HG02981 (cell line): ENCODE data around the gene CDC6.

Experiments
- ATAC-seq: cut with Tn5 transposase; IDR thresholded peaks from one replicate; pipeline ENCODE4 v1.9.1; 2021; ENCODE audit warnings: mild to moderate bottlenecking, moderate library complexity; ENCODE audit not compliant: unreplicated experiment

Gene CDC6

DNA sequence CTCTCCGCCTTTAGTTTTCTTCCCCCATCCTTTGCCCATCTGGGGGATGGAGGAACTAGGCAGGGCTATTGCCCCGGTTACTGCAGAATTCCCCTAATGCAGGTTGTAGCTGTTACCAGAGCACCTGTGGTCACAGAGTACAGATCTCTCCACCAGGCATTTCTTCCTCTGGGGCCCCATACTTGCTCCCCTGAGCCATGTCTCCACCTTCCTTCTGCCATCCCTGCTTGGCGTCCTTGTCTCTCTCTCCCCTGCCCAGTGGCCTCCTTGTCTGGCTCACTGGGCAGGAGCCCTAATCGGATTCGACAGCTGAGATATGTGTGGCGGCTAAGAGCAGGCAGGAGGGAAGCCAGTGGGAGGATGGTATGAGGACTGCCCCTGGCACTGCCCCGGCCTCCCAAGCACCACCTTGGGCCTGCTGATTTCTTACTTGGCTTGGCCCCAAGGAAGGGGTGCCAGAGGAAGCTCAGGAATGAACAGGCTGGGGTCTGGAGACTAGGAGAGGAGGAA lies 23.3 kb downstream of the CDC6 start:
- no peak for ATAC-seq

- no peak for ATAC-seq
These were observed 23.9 kb downstream of the CDC6 start for GRCh38 chr17:40311575-40311974.

GRCh38 chr17:40312131-40312731 lies 24.6 kb downstream of the CDC6 start:
- ATAC-seq: no peak

- no peak for ATAC-seq
These were observed 25.4 kb downstream of the CDC6 start for GRCh38 chr17:40312893-40313667.

DNA sequence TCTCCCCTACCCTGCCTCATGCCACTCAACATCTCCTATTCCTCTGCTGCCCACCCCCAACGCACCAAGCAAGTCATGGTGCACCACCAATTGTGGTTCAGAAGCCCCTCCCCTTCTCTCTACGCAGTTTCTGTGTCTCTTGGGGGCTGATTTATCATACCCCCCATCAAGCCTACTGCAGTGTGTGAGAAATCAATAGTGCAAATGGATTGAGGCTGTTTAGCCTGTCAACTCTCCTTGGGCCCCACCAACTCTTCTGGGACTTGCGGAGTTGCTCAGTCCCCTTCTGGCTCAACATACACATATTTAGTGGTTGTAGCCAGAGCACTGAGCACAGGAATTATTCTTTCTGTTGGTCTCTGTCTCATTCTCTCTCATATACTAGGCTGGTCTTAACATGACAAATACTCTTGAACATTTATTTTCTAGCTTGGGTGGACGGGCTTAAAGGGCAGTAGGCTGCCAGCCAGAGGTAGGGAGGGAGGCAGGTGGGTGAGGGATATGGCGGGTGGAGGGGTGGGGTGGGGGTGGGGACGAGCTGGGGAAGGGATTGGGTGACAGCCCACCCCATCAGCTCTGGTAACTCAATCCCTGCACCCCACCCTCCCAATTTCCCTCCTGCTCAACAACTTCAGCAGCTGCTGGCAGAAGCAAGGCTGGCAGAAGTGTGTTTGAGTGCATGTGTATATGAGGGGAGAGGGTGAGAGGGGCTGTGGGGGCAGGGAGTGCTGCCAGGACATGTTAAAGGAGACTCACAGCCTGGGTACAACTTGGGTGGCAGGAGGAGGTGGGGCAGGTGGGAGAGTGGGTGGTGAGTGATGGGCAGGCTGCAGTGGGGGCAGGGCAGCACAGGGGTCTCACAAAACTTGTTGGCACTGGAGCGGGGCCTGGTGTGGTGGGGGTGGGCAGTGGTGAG lies 26.2 kb downstream of the CDC6 start:
- ATAC-seq: no peak

- ATAC-seq: no peak
These were observed 26.9 kb downstream of the CDC6 start for GRCh38 chr17:40314584-40314956.

DNA sequence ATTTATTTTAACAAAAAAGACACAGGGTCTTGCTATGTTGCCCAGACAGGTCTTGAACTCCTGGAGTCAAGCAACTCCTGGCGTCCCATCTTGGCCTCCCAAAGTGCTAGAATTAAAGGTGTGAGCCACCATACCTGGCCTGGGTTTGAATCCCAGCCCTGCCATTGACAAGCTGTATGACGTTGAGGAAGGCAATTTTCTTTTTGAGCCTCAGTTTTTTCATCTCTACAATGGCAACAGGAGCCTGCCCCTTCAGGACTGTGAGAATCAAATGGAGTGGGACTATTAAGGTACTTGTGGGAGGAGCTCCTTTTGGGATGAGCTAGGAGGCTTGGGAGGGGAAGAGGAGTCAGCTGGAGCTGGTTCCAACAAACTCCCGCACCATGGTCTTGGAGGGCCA lies 27.5 kb downstream of the CDC6 start:
- ATAC-seq: no peak

- ATAC-seq: no peak
These were observed 28.2 kb downstream of the CDC6 start for GRCh38 chr17:40315678-40316570.

DNA sequence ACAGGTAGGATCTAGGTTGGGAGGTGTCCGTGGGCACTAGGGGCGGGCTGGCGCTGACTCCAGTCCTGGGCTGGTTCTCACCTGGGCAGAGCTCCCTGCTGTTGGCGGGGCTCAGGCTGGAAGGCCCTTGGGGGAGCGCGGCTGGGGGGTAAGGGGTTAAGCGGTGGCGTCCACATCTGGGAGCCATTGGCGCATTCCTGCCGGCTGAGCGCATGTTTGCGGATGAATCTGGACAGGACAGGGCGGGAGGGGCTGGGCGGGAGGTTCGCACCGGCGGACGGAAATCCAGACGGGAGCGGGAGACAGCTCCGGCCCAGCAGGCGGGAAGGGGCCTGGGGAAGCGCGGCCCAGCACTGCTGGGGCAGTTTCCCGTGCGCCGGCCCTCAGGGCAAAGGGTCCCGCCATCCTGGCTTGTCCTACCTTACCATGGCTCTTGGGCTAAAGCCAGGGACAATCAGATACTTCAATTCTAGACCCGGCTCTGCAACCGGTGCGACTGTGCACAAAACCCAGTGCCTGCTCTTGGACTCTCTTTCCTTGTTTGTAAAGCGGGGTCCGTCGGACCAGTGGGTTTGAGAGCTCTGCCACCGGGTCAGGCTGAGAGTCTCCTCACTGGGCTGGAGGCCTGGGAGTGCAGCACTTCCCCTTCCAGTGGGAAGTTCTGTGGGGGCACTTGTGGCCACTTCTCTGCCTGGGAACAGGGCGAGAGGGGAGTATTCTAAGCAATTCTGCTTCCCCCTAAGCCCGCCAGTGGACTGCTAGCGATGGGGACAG lies 29.1 kb downstream of the CDC6 start:
- no peak for ATAC-seq

GRCh38 chr17:40317345-40317873 lies 29.7 kb downstream of the CDC6 start:
- no peak for ATAC-seq

GRCh38 chr17:40317880-40318829 lies 30.5 kb downstream of the CDC6 start:
- peak; percentile 48 for ATAC-seq

DNA sequence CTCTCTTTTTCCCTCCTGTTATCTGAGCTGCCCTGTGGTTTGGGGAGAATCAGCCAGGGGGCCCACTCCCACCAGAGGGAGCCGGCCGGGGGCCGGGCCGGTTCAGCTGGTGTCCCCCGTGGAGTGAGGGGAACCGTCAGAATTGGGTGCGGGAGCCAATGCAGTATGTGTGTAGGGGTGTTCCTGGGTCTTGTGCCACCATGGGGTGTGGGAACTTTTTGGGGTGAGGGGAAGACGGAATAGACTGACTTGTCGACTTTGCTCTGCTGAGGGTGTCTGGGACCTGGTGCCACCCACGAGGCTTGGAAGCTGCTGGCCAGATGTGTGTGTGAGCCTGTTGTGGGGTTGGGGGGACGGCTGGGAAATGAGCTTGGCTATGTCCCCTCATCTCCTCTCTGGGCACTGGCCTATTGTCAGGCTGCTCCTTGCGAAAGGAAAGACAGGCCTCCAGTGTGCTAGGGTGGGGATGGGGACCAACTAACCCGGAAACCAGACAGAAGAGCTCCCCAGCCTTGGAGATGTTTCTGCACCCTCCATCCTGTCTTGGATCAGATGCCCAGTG lies 31.2 kb downstream of the CDC6 start:
- ATAC-seq: no peak

DNA sequence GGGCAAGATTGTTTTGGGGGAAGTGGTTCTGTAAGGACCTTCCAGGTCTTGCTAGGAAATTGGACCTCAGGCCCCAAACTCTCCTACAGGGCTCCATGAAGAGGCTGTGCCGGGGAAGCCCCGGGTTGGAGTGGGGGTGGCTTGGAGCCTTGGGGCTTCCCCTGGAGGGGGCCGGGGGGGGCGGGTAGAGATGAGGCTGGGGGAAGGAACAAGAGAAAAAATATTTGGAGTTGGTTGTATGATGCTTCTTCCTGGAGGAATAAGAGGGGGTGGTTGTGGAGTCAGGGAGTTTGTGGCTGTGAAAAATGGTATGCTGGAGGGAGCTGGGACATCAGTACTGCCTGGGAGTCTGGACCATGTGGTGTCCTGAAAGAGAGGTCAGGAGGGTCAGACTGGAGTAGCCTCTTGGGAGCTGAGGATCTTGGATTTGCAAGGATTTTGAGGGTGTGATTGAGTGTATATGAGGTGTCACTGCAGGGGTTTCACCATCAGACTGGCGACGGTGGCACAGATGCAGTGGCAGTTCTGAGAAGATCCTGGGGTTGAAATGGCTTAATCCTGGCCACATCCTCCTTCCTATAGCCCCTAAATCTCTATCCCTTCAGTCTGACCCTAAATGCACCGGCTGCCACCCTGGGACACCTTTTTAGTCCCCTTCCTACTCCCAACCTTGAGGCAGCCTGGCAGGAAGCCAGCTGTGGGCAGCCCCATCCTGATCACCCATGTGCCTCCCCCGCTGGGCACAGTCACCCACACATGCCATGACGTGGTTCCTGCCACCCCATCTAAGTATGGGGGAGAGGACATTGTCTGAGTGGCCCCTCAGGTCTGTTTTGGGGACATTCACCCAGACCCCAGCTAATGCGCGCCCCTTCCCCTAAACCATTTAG lies 32.2 kb downstream of the CDC6 start:
- ATAC-seq: no peak

DNA sequence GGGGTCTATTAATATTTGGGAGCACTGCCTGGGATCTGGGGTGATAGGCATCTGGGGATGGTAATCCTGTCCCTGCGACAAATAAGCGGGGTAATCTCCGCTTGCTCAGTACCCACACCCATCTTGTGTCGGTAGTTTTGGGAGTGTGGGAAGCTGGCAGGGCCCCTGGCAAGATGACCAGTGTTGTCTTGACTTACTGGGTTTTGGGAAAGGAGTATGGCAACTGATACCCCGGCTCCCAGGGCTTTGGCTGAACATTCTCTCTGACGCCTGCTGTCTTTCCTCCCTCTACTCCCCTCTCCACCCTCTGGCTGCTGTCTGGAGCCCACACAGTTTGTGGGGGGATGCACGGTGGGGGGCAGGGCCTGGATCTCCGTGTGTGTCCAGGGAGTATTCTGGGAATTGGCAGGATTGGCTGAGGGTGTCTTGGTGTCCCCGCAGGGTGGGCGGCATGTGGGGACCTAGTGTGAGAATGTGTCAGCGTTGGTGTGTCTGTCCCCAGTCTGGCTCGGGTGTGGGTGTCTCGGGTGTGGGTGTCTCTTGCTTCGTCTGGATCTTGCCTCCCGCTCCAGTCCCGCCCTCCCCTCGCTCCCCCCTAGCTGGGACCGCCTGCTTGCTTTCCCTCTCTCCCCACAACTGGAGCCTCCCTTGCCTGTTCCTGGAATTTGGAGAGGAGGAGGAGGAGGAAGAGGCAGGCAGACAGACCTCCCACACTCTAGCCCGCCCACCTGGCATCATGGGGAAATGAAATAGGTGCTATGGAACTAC lies 33.3 kb downstream of the CDC6 start:
- no peak for ATAC-seq

GRCh38 chr17:40321524-40321929 lies 33.8 kb downstream of the CDC6 start:
- ATAC-seq: no peak

DNA sequence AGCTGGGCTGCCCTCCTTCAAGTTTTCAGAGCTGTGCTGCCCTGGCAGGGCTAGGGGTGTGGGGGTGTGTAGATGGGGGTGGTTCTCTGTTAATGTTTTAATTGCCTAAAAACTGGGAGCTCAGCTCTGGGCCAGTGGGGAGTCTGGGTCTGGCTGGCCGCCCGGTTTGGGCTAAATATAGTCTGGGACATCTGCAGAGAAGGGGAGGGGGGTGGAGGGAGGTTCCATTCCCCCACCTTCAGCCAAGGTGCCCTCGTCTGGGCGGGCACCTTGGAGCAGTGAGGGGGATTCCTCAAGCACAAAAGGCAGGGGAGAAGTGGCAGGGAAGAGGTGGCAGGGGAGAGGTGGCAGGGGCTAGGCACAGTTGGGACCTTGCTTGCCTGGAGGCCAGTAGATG lies 34.3 kb downstream of the CDC6 start:
- ATAC-seq: no peak
